ENCODE data around the gene MT1G.

- TF ChIP-seq CTCF (IDR thresholded peaks at IDR 0.05) (no peak), POLR2A (IDR thresholded peaks at IDR 0.05) (no peak)
These were observed 34.3 kb downstream of the MT1G start for GRCh38 chr16:56633535-56633934.
